Measurements from ENCODE around the gene PHF19.

Gene PHF19

DNA sequence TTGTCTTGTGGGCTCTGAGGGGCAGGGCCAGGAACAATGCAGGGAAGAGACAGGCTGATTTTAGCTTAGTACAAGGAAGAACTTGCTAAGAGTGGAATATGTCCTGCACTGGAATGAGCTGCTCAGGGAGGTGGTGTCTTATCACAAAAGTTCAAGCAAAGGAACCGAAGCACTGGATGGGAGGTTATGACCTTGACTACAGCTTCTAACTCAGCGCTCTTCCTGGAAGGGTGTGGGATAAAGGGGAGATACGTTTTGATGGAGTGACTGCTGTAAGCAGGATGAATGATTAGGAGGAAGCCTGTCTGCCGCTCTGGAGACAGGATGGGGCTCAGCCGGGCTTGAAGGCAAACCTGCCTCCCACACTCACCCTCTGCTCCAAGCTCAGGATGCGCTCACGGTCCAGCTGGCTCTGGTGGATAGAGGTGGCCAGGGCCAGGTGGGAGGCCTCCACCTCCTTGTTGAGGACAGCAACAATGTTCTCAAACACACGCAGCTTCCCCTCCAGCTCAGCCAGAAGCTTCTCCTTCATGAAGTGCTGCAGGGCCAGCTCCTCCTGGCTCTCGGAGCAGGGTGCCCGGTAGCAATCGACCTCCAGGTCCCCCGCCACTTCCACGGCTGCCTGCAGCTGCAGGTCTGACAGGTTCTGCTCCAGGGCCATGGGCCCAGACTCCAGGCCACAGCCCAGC lies 36.1 kb upstream of the PHF19 start:
- Histone ChIP-seq H3K4me1 (ENCODE audit: insufficient read depth, poor library complexity, severe bottlenecking) (peaks cover 9% of the 10 kb centered on the region), H3K36me3 (ENCODE audit: low read depth) (no peaks in the 10 kb centered on the region), H3K4me3 (ENCODE audit: severe bottlenecking) (no peak overlapping the region), H3K27me3 (ENCODE audit: insufficient read depth, poor library complexity, severe bottlenecking) (no peaks in the 10 kb centered on the region), H3K27ac (ENCODE audit: poor library complexity, severe bottlenecking) (no peak overlapping the region), H3K9me3 (ENCODE audit: severe bottlenecking) (no peaks in the 10 kb centered on the region)
- TF ChIP-seq CTCF (IDR thresholded peaks at IDR 0.05; ENCODE audit: poor library complexity, severe bottlenecking) = no peak
- no peak for DNase-seq (ENCODE audit: low spot score)
- ATAC-seq (ENCODE audit: low read depth) = no peak

DNA sequence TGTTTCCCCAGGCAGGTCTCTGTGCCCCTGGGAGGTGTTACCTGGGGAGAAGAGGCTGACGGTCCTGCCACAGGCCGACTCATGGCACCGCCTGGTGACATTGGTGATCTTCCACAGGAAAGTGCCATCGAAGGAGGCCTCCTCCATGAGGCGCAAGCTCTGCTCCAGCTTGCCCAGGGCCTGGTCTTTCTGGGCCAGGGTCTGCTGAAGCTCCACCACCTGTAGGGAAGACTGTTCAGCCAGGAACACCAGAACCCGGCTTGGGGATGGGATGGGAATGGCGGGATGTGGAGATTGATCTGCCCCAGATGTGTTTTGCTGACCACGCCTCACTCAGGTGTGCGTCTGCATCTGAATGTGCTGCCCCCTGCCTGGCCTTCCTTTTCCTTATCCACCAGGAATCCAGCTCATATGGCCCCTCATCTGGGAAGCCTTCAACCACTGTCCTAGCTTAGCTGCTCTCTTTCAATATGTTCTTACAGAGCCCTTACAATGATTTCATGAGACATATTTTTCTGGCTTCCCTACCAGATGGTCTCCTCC lies 34.4 kb upstream of the PHF19 start:
- Histone ChIP-seq H3K27ac (ENCODE audit: poor library complexity, severe bottlenecking) (no peak overlapping the region), H3K27me3 (ENCODE audit: insufficient read depth, poor library complexity, severe bottlenecking) (no peaks in the 10 kb centered on the region), H3K36me3 (ENCODE audit: low read depth) (no peaks in the 10 kb centered on the region), H3K9me3 (ENCODE audit: severe bottlenecking) (no peaks in the 10 kb centered on the region), H3K4me1 (ENCODE audit: insufficient read depth, poor library complexity, severe bottlenecking) (peaks cover 9% of the 10 kb centered on the region), H3K4me3 (ENCODE audit: severe bottlenecking) (no peak overlapping the region)
- ATAC-seq (ENCODE audit: low read depth) (no peak), DNase-seq (ENCODE audit: low spot score) (no peak)
- TF ChIP-seq CTCF (IDR thresholded peaks at IDR 0.05; ENCODE audit: poor library complexity, severe bottlenecking) = no peak

DNA sequence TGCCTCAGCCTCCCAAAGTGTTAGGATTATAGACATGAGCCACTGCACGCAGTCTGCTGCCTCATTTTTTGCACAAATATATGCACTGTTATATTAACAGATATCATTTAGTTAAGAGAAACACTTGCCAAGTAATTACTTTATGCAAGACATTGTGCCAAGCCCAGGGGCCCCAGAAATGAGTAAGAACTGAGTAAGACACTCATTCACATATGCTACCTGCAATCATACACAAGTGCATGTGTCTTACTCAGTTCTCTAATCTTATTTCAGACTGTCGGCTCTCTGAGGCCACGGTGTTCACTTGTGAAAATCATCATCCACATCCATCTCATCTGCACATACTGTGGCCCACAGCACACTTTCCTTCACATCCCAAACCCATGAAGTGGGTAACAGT lies 33.7 kb upstream of the PHF19 start:
- no peak for TF ChIP-seq CTCF (IDR thresholded peaks at IDR 0.05; ENCODE audit: poor library complexity, severe bottlenecking)
- H3K27ac ChIP-seq (ENCODE audit: poor library complexity, severe bottlenecking) = no peak overlapping the region
- no peak overlapping the region for H3K4me3 ChIP-seq (ENCODE audit: severe bottlenecking)
- no peaks in the 10 kb centered on the region for H3K27me3 ChIP-seq (ENCODE audit: insufficient read depth, poor library complexity, severe bottlenecking)
- H3K4me1 ChIP-seq (ENCODE audit: insufficient read depth, poor library complexity, severe bottlenecking) = peaks cover 9% of the 10 kb centered on the region
- ATAC-seq (ENCODE audit: low read depth) (no peak), DNase-seq (ENCODE audit: low spot score) (no peak)
- no peaks in the 10 kb centered on the region for H3K36me3 ChIP-seq (ENCODE audit: low read depth)
- H3K9me3 ChIP-seq (ENCODE audit: severe bottlenecking) = no peaks in the 10 kb centered on the region

DNA sequence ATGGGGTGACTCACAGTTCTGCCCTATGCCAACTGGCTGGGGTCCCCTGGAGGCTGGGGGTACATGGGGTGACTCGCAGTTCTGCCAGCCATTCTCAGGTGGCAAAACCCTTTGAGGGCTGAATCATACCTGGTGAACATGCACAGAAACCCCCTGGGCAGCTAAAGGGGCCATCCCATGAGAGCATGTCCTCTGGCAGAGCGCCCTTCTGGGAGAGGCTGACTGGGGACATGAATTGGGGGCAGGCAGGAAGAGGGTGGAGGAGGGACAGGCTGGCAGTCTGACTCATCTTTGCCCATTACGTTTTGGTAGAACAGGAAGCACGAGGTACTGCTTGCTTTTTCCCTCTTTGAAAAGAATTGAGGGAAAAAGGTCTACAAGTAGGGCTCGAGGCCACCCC lies 32.9 kb upstream of the PHF19 start:
- no peaks in the 10 kb centered on the region for H3K36me3 ChIP-seq (ENCODE audit: low read depth)
- peaks cover 9% of the 10 kb centered on the region for H3K4me1 ChIP-seq (ENCODE audit: insufficient read depth, poor library complexity, severe bottlenecking)
- no peak for DNase-seq (ENCODE audit: low spot score)
- H3K9me3 ChIP-seq (ENCODE audit: severe bottlenecking) = no peaks in the 10 kb centered on the region
- TF ChIP-seq CTCF (IDR thresholded peaks at IDR 0.05; ENCODE audit: poor library complexity, severe bottlenecking) = no peak
- peak; percentile 54; the same call in 2 of the 3 replicates for ATAC-seq (ENCODE audit: low read depth)
- no peak overlapping the region for H3K27ac ChIP-seq (ENCODE audit: poor library complexity, severe bottlenecking)
- H3K4me3 ChIP-seq (ENCODE audit: severe bottlenecking) = no peak overlapping the region
- no peaks in the 10 kb centered on the region for H3K27me3 ChIP-seq (ENCODE audit: insufficient read depth, poor library complexity, severe bottlenecking)
